Measurements from ENCODE around the gene ESRRB.

Gene ESRRB

DNA sequence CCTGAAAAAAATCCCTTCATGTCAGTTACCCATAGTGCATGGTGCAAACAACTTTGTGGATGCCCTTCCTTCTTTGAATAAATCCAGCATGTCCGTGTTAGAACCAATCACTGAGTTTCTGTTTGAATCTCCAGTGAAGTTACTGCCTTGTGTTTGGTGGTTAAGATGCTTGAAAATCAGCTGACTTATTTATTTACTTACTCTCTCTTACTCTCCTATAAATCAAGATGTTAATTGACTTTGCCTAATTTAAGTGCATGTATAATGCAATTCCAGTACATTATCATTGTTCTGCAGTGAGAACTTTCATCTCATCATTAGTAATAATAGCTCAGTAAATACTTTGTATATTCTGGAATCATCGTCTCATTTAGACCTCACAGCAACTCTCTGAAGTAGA is 114.2 kb downstream of the ESRRB start:
- H3K4me3 ChIP-seq (ENCODE audit: severe bottlenecking), result no peak overlapping the region
- no peaks in the 10 kb centered on the region for H3K9me3 ChIP-seq (ENCODE audit: severe bottlenecking)
- no peaks in the 10 kb centered on the region for H3K27me3 ChIP-seq (ENCODE audit: insufficient read depth, poor library complexity, severe bottlenecking)
- H3K36me3 ChIP-seq (ENCODE audit: low read depth), result no peaks in the 10 kb centered on the region
- no peak for TF ChIP-seq CTCF (IDR thresholded peaks at IDR 0.05; ENCODE audit: poor library complexity, severe bottlenecking)
- ATAC-seq (ENCODE audit: low read depth) (no peak), DNase-seq (ENCODE audit: low spot score) (no peak)
- no peaks in the 10 kb centered on the region for H3K4me1 ChIP-seq (ENCODE audit: insufficient read depth, poor library complexity, severe bottlenecking)
- H3K27ac ChIP-seq (ENCODE audit: poor library complexity, severe bottlenecking), result no peak overlapping the region

DNA sequence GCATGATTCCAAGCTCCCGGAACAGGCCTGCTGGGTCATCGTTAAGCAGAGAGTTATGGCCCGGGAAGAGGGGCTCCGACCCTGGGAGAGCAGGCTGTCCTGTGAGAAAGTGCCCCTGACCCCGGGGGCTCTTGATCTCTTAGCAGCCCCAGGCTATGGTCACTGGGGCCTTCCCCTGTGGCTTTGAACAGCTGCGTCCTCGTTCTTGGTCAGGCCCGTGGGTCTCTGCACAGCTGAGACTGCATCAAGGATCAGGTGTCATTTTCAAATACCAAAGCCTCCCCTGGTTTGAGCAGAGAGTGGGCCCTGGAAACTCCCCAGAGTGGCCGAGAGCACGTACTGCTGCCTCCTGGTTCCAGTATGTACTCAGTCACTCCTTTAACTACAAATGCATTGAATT is 114.8 kb downstream of the ESRRB start:
- DNase-seq (ENCODE audit: low spot score) (no peak), ATAC-seq (ENCODE audit: low read depth) (no peak)
- Histone ChIP-seq H3K4me3 (ENCODE audit: severe bottlenecking) (no peak overlapping the region), H3K9me3 (ENCODE audit: severe bottlenecking) (no peaks in the 10 kb centered on the region), H3K36me3 (ENCODE audit: low read depth) (no peaks in the 10 kb centered on the region), H3K27me3 (ENCODE audit: insufficient read depth, poor library complexity, severe bottlenecking) (no peaks in the 10 kb centered on the region), H3K27ac (ENCODE audit: poor library complexity, severe bottlenecking) (no peak overlapping the region), H3K4me1 (ENCODE audit: insufficient read depth, poor library complexity, severe bottlenecking) (no peaks in the 10 kb centered on the region)
- TF ChIP-seq CTCF (IDR thresholded peaks at IDR 0.05; ENCODE audit: poor library complexity, severe bottlenecking), result no peak

GRCh38 chr14:76491172-76491930 is 115.4 kb downstream of the ESRRB start:
- TF ChIP-seq CTCF (IDR thresholded peaks at IDR 0.05; ENCODE audit: poor library complexity, severe bottlenecking), result no peak
- Histone ChIP-seq H3K27me3 (ENCODE audit: insufficient read depth, poor library complexity, severe bottlenecking) (no peaks in the 10 kb centered on the region), H3K4me3 (ENCODE audit: severe bottlenecking) (no peak overlapping the region), H3K36me3 (ENCODE audit: low read depth) (no peaks in the 10 kb centered on the region), H3K9me3 (ENCODE audit: severe bottlenecking) (no peaks in the 10 kb centered on the region), H3K4me1 (ENCODE audit: insufficient read depth, poor library complexity, severe bottlenecking) (no peaks in the 10 kb centered on the region), H3K27ac (ENCODE audit: poor library complexity, severe bottlenecking) (no peak overlapping the region)
- ATAC-seq (ENCODE audit: low read depth) (no peak), DNase-seq (ENCODE audit: low spot score) (no peak)

GRCh38 chr14:76495983-76496382 is 120.0 kb downstream of the ESRRB start:
- Histone ChIP-seq H3K27ac (ENCODE audit: poor library complexity, severe bottlenecking) (no peak overlapping the region), H3K4me1 (ENCODE audit: insufficient read depth, poor library complexity, severe bottlenecking) (peaks cover 6% of the 10 kb centered on the region), H3K36me3 (ENCODE audit: low read depth) (no peaks in the 10 kb centered on the region), H3K4me3 (ENCODE audit: severe bottlenecking) (no peak overlapping the region), H3K27me3 (ENCODE audit: insufficient read depth, poor library complexity, severe bottlenecking) (no peaks in the 10 kb centered on the region), H3K9me3 (ENCODE audit: severe bottlenecking) (no peaks in the 10 kb centered on the region)
- DNase-seq (ENCODE audit: low spot score), result no peak
- TF ChIP-seq CTCF (IDR thresholded peaks at IDR 0.05; ENCODE audit: poor library complexity, severe bottlenecking), result peak; percentile 3
- ATAC-seq (ENCODE audit: low read depth), result no peak

DNA sequence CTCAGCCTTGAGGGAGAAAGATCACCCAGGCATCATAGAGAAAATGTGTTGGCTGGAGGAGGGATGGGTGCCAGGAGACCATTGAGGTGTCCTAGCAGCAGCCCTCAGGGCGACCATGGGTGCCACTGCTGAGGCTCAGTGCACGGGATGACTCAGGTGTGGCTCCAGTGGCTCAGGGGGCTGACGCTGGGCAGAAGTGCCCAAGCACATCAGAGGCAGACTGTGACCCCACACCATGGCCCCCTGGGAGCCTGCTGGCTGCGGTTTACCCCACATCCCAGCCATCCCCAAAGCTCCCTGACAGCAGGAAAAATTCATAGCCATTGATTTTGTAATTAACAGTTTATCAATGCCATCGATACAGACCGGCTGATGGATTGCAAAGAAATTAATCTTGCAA is 120.7 kb downstream of the ESRRB start:
- no peak for TF ChIP-seq CTCF (IDR thresholded peaks at IDR 0.05; ENCODE audit: poor library complexity, severe bottlenecking)
- peaks cover 6% of the 10 kb centered on the region for H3K4me1 ChIP-seq (ENCODE audit: insufficient read depth, poor library complexity, severe bottlenecking)
- no peak overlapping the region for H3K27ac ChIP-seq (ENCODE audit: poor library complexity, severe bottlenecking)
- DNase-seq (ENCODE audit: low spot score) (no peak), ATAC-seq (ENCODE audit: low read depth) (no peak)
- no peak overlapping the region for H3K4me3 ChIP-seq (ENCODE audit: severe bottlenecking)
- no peaks in the 10 kb centered on the region for H3K9me3 ChIP-seq (ENCODE audit: severe bottlenecking)
- no peaks in the 10 kb centered on the region for H3K27me3 ChIP-seq (ENCODE audit: insufficient read depth, poor library complexity, severe bottlenecking)
- no peaks in the 10 kb centered on the region for H3K36me3 ChIP-seq (ENCODE audit: low read depth)
